Uterus (tissue), 2 donors: Measurements from ENCODE around the gene SDK2.

Source experiments
- POLR2A ChIP-seq, 2 donors: fragments of 450-650 bp; IDR thresholded peaks; one replicate each; pipeline ENCODE4 v1.6.1; 2016; ENCODE audit warnings: antibody characterized with exemption in 2 of 2, mild to moderate bottlenecking in 1 of 2, moderate library complexity in 1 of 2
- TF ChIP-seq, protein P1 (sequence below), 4 experiments: fragments of 200-600 bp in 2 of 4; fragments of 450-650 bp in 2 of 4; sonication (generic) in 2 of 4; IDR thresholded peaks; one replicate each; pipeline ENCODE4 v1.5.1; 2016 to 2019; ENCODE audit warnings: antibody characterized with exemption in 4 of 4, mild to moderate bottlenecking in 2 of 4, moderate library complexity in 1 of 4

DNA sequence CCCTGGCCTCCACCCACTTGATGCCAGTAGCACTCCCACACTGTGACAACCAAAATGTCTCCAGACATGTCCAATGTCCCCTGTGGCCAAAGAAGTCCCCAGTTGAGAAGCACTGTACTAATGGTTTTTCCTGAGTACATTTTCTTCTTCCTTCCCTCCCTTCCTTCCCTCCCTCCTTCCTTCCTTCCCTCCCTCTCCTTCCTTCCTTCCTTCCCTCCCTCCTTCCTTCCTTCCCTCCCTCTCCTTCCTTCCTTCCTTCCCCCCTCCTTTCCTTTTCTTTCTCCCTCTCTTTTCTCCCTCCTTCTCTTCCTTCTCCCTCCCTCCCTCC lies 255.7 kb downstream of the SDK2 start:
- TF ChIP-seq, protein P1, sequence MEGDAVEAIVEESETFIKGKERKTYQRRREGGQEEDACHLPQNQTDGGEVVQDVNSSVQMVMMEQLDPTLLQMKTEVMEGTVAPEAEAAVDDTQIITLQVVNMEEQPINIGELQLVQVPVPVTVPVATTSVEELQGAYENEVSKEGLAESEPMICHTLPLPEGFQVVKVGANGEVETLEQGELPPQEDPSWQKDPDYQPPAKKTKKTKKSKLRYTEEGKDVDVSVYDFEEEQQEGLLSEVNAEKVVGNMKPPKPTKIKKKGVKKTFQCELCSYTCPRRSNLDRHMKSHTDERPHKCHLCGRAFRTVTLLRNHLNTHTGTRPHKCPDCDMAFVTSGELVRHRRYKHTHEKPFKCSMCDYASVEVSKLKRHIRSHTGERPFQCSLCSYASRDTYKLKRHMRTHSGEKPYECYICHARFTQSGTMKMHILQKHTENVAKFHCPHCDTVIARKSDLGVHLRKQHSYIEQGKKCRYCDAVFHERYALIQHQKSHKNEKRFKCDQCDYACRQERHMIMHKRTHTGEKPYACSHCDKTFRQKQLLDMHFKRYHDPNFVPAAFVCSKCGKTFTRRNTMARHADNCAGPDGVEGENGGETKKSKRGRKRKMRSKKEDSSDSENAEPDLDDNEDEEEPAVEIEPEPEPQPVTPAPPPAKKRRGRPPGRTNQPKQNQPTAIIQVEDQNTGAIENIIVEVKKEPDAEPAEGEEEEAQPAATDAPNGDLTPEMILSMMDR (IDR thresholded peaks at IDR 0.05) = no peak
- TF ChIP-seq POLR2A (IDR thresholded peaks at IDR 0.05) = no peak
